Transverse colon (tissue), 4 donors: ENCODE measurements around the gene CPEB4. TPM values are rescaled to one million over a fixed set of nuclear protein-coding genes. Genes with fewer than 3 reads are reported as not detected.

Experiments used
- DNase-seq: peaks from one replicate; pipeline ENCODE4 v3.0.0-alpha.2; 2019
- H3K27ac ChIP-seq, 4 donors: fragments of 200-600 bp; sonication (generic); 2 replicates each; pipeline ENCODE4 v1.5.1; 2016 to 2018; ENCODE audit warnings: inconsistent platforms in 4 of 4
- H3K27me3 ChIP-seq: fragments of 200-600 bp; sonication (generic); 2 replicates; pipeline ENCODE4 v1.5.1; 2017; ENCODE audit warnings: inconsistent platforms
- H3K36me3 ChIP-seq, 4 donors: fragments of 200-600 bp; sonication (generic); 2 replicates each; pipeline ENCODE4 v1.5.1; 2017 to 2019; ENCODE audit warnings: inconsistent platforms in 4 of 4
- H3K4me1 ChIP-seq, 4 donors: fragments of 200-600 bp; sonication (generic); 2 replicates each; pipeline ENCODE4 v1.5.1; 2017 to 2020; ENCODE audit warnings: inconsistent platforms in 4 of 4
- H3K4me3 ChIP-seq, 4 donors: fragments of 200-600 bp; sonication (generic); 1 replicate in 1 of 4; 2 replicates in 3 of 4; pipeline versions ENCODE4 v1.5.1 to v1.6.1; 2017 to 2019; ENCODE audit warnings: inconsistent platforms in 4 of 4
- H3K9me3 ChIP-seq, 2 donors: fragments of 200-600 bp; sonication (generic); 2 replicates each; pipeline ENCODE4 v1.5.1; 2017 to 2019; ENCODE audit warnings: inconsistent platforms in 2 of 2
- CTCF ChIP-seq, 5 experiments: fragments of 200-600 bp in 3 of 5; fragments of 450-650 bp in 2 of 5; sonication (generic) in 3 of 5; IDR thresholded peaks; 1 replicate in 2 of 5; 2 replicates in 3 of 5; pipeline ENCODE4 v1.5.1; 2016 to 2017; ENCODE audit warnings: antibody characterized with exemption in 5 of 5, inconsistent platforms in 3 of 5, mild to moderate bottlenecking in 2 of 5, moderate library complexity in 1 of 5
- EP300 ChIP-seq: sonication (generic); formaldehyde crosslinking; IDR thresholded peaks from one replicate; pipeline ENCODE4 v1.6.1; 2017; ENCODE audit warnings: antibody characterized with exemption, low read depth
- POLR2A ChIP-seq: fragments of 450-650 bp; IDR thresholded peaks from one replicate; pipeline ENCODE4 v1.6.1; 2016; ENCODE audit warnings: antibody characterized with exemption, mild to moderate bottlenecking, moderate library complexity
- POLR2AphosphoS5 ChIP-seq, 3 donors: sonication (generic); formaldehyde crosslinking; IDR thresholded peaks; one replicate each; pipeline ENCODE4 v1.6.1; 2016; ENCODE audit warnings: antibody characterized with exemption in 3 of 3
- whole genome bisulfite sequencing, 2 donors: methylation state at CpG; one replicate each; pipeline ENCODE4 v1.1.5; 2018; ENCODE audit warnings: low coverage in 1 of 2; 5-methylcytosine and 5-hydroxymethylcytosine counted together
- in situ Hi-C, 4 donors: fragments of 200-750 bp; cut with MboI; loops; one replicate each; pipeline versions ENCODE4 v1.15.0 to v1.15.1; 2017; ENCODE audit warnings: low sequenced_read_pairs in 3 of 4, low pct_ligation_motif_present in 1 of 4, low pct_unique_long_range_greater_than_20kb in 1 of 4
- intact Hi-C: fragments of 100-400 bp; cut with DNase I; formaldehyde crosslinking; loops from one replicate; pipeline ENCODE4 v1.15.1; 2023; ENCODE audit warnings: low total_unique reads
- total RNA-seq, 4 donors: library from RNA; depleted of rRNA; stranded (reverse); fragments of >200 nt; gene quantifications; one replicate each; pipeline ENCODE4 v1.1.0, GENCODE V29; 2016

CPEB4 gene
- total RNA-seq, 4 donors from 2014 or later, result 23.6 to 67.7 (median 36.5) TPM

- intact Hi-C loops (no loop called here), in situ Hi-C loops (no loop called here)
- Histone ChIP-seq H3K9me3 (no peaks in the 10 kb centered on the region), H3K27me3 (no peaks in the 10 kb centered on the region), H3K27ac (peak overlapping the region in 3 of 4 donors; percentile 8 to 45 (median 19)), H3K36me3 (no peaks in the 10 kb centered on the region), H3K4me1 (peaks cover 5 to 8% (median 5%) of the 10 kb centered on the region in 4 donors), H3K4me3 (no peak overlapping the region)
- 52 to 100% methylated on average over 1 to 10 of the region's 10 CpGs for WGBS, 2 donors
- peak; percentile 57 for DNase-seq
- TF ChIP-seq EP300 (no peak), CTCF (IDR thresholded peaks at IDR 0.05) (no peak), POLR2A (no peak), POLR2AphosphoS5 (IDR thresholded peaks at IDR 0.05) (no peak)
These were observed 23.8 kb upstream of the CPEB4 start for GRCh38 chr5:173864126-173865050.

- no peaks in the 10 kb centered on the region for H3K36me3 ChIP-seq
- WGBS, 2 donors, result 70 to 73% methylated on average over 5 to 15 of the region's 15 CpGs
- peaks cover 0 to 5% (median 5%) of the 10 kb centered on the region in 4 donors for H3K4me1 ChIP-seq
- in situ Hi-C loops, result no loop called here
- no peaks in the 10 kb centered on the region for H3K9me3 ChIP-seq
- intact Hi-C loops, result no loop called here
- no peak for DNase-seq
- H3K27ac ChIP-seq, result peak overlapping the region in 1 of 4 donors; percentile 18
- H3K4me3 ChIP-seq, result no peak overlapping the region
- no peak for TF ChIP-seq CTCF (IDR thresholded peaks at IDR 0.05)
- no peak for TF ChIP-seq POLR2AphosphoS5 (IDR thresholded peaks at IDR 0.05)
- TF ChIP-seq POLR2A, result no peak
- TF ChIP-seq EP300, result no peak
- H3K27me3 ChIP-seq, result no peaks in the 10 kb centered on the region
These were observed 21.8 kb upstream of the CPEB4 start for GRCh38 chr5:173866243-173866857.

- Histone ChIP-seq H3K4me3 (no peak overlapping the region), H3K9me3 (no peaks in the 10 kb centered on the region), H3K4me1 (peaks cover 0 to 5% (median 5%) of the 10 kb centered on the region in 4 donors), H3K27me3 (no peaks in the 10 kb centered on the region), H3K27ac (peak overlapping the region in 1 of 4 donors; percentile 18), H3K36me3 (no peaks in the 10 kb centered on the region)
- TF ChIP-seq POLR2A (no peak), EP300 (no peak), POLR2AphosphoS5 (IDR thresholded peaks at IDR 0.05) (no peak), CTCF (IDR thresholded peaks at IDR 0.05) (no peak)
- in situ Hi-C loops (no loop called here), intact Hi-C loops (no loop called here)
- 93 to 96% methylated on average over 3 to 17 of the region's 17 CpGs for WGBS, 2 donors
- no peak for DNase-seq
These were observed 21.1 kb upstream of the CPEB4 start for GRCh38 chr5:173866858-173867679.
